ENCODE data around the gene LRRC2.

The LRRC2 gene

GRCh38 chr3:46519952-46520351, 46.1 kb downstream of the LRRC2 start:
- Histone ChIP-seq H3K9ac (ENCODE audit: low read length) (no peak overlapping the region), H3K27ac (ENCODE audit: low read length) (no peak overlapping the region), H4K20me1 (ENCODE audit: insufficient read depth, low read length) (no peaks in the 10 kb centered on the region), H3K79me2 (ENCODE audit: low read length) (no peaks in the 10 kb centered on the region), H3K27me3 (replicated peaks; ENCODE audit: insufficient read depth, low read length) (no peaks in the 10 kb centered on the region), H3K36me3 (replicated peaks; ENCODE audit: insufficient read depth, low read length) (no peaks in the 10 kb centered on the region), H3K9me3 (replicated peaks; ENCODE audit: insufficient read depth, low read length) (no peaks in the 10 kb centered on the region), H3K9me2 (replicated peaks; ENCODE audit: insufficient read depth, low read length) (no peaks in the 10 kb centered on the region), H2AFZ (ENCODE audit: low read length) (no peak overlapping the region), H3K4me1 (ENCODE audit: low read length) (no peaks in the 10 kb centered on the region), H3F3A (ENCODE audit: insufficient read depth, low read length) (no peaks in the 10 kb centered on the region), H3K4me2 (ENCODE audit: low read depth, low read length) (no peak overlapping the region), H3K4me3 (ENCODE audit: low read length) (no peak overlapping the region)
- DNase-seq: no peak
- no peak for TF ChIP-seq EZH2phosphoT487 (IDR thresholded peaks at IDR 0.05; ENCODE audit: low read length)
- no peak for TF ChIP-seq EZH2 (optimal IDR thresholded peaks at IDR 0.05; ENCODE audit: low read depth, low read length)
- no peak for TF ChIP-seq CTCF (IDR thresholded peaks at IDR 0.05; ENCODE audit: low read length)

GRCh38 chr3:46517784-46518181, 48.3 kb downstream of the LRRC2 start:
- H3K4me3 ChIP-seq (ENCODE audit: low read length): no peak overlapping the region
- no peaks in the 10 kb centered on the region for H3F3A ChIP-seq (ENCODE audit: insufficient read depth, low read length)
- H3K36me3 ChIP-seq (replicated peaks; ENCODE audit: insufficient read depth, low read length): no peaks in the 10 kb centered on the region
- no peaks in the 10 kb centered on the region for H3K9me2 ChIP-seq (replicated peaks; ENCODE audit: insufficient read depth, low read length)
- no peak overlapping the region for H3K27ac ChIP-seq (ENCODE audit: low read length)
- no peak for DNase-seq
- no peak overlapping the region for H3K4me2 ChIP-seq (ENCODE audit: low read depth, low read length)
- H3K9ac ChIP-seq (ENCODE audit: low read length): no peak overlapping the region
- no peaks in the 10 kb centered on the region for H4K20me1 ChIP-seq (ENCODE audit: insufficient read depth, low read length)
- no peaks in the 10 kb centered on the region for H3K9me3 ChIP-seq (replicated peaks; ENCODE audit: insufficient read depth, low read length)
- no peaks in the 10 kb centered on the region for H3K27me3 ChIP-seq (replicated peaks; ENCODE audit: insufficient read depth, low read length)
- H3K79me2 ChIP-seq (ENCODE audit: low read length): no peaks in the 10 kb centered on the region
- no peaks in the 10 kb centered on the region for H3K4me1 ChIP-seq (ENCODE audit: low read length)
- TF ChIP-seq CTCF (IDR thresholded peaks at IDR 0.05; ENCODE audit: low read length) (no peak), EZH2phosphoT487 (IDR thresholded peaks at IDR 0.05; ENCODE audit: low read length) (no peak), EZH2 (optimal IDR thresholded peaks at IDR 0.05; ENCODE audit: low read depth, low read length) (no peak)
- no peak overlapping the region for H2AFZ ChIP-seq (ENCODE audit: low read length)

- no peaks in the 10 kb centered on the region for H3K36me3 ChIP-seq (replicated peaks; ENCODE audit: insufficient read depth, low read length)
- H3K4me1 ChIP-seq (ENCODE audit: low read length): no peaks in the 10 kb centered on the region
- TF ChIP-seq EZH2phosphoT487 (IDR thresholded peaks at IDR 0.05; ENCODE audit: low read length): no peak
- TF ChIP-seq EZH2 (optimal IDR thresholded peaks at IDR 0.05; ENCODE audit: low read depth, low read length): no peak
- no peak for TF ChIP-seq CTCF (IDR thresholded peaks at IDR 0.05; ENCODE audit: low read length)
- no peaks in the 10 kb centered on the region for H3F3A ChIP-seq (ENCODE audit: insufficient read depth, low read length)
- no peak overlapping the region for H3K27ac ChIP-seq (ENCODE audit: low read length)
- no peak for DNase-seq
- no peak overlapping the region for H2AFZ ChIP-seq (ENCODE audit: low read length)
- no peaks in the 10 kb centered on the region for H3K9me3 ChIP-seq (replicated peaks; ENCODE audit: insufficient read depth, low read length)
- no peak overlapping the region for H3K9ac ChIP-seq (ENCODE audit: low read length)
- no peak overlapping the region for H3K4me3 ChIP-seq (ENCODE audit: low read length)
- no peaks in the 10 kb centered on the region for H3K9me2 ChIP-seq (replicated peaks; ENCODE audit: insufficient read depth, low read length)
- no peaks in the 10 kb centered on the region for H4K20me1 ChIP-seq (ENCODE audit: insufficient read depth, low read length)
- H3K4me2 ChIP-seq (ENCODE audit: low read depth, low read length): no peak overlapping the region
- no peaks in the 10 kb centered on the region for H3K79me2 ChIP-seq (ENCODE audit: low read length)
- H3K27me3 ChIP-seq (replicated peaks; ENCODE audit: insufficient read depth, low read length): no peaks in the 10 kb centered on the region
Observed at GRCh38 chr3:46517016-46517783, 48.9 kb downstream of the LRRC2 start.
